Dermis microvascular lymphatic vessel endothelial cell (primary cell): ENCODE measurements around the gene TOMM70. TPM values are rescaled to one million over a fixed set of nuclear protein-coding genes. Genes with fewer than 3 reads are reported as not detected.
A peak's percentile ranks its signal among the peaks of the same experiment; 100 is the strongest.
"Not testable (repeated sequence)": the region's sequence is repeated elsewhere in the genome, so short reads cannot be mapped to it uniquely, and the experiment has no call there.

ENCODE experiments used
- DNase-seq, 2 donors: peaks; one replicate each; pipeline versions ENCODE4 v3.0.0 to v3.0.0-alpha.2; 2010; ENCODE audit warnings: low read depth in 2 of 2
- total RNA-seq: library from RNA; depleted of rRNA; stranded (reverse); fragments of >200 nt; gene quantifications from 2 replicates; pipeline ENCODE4 v1.2.1, GENCODE V29; 2014

Gene TOMM70
- total RNA-seq, 1 donor from 2014 or later = 28.2 TPM

- DNase-seq = no peak
Observed at GRCh38 chr3:100364421-100364820, 36.5 kb downstream of the TOMM70 start.

GRCh38 chr3:100361897-100362296 is 39.0 kb downstream of the TOMM70 start:
- no peak for DNase-seq

- no peak for DNase-seq
Observed at GRCh38 chr3:100360757-100361496, 40.0 kb downstream of the TOMM70 start.

DNA sequence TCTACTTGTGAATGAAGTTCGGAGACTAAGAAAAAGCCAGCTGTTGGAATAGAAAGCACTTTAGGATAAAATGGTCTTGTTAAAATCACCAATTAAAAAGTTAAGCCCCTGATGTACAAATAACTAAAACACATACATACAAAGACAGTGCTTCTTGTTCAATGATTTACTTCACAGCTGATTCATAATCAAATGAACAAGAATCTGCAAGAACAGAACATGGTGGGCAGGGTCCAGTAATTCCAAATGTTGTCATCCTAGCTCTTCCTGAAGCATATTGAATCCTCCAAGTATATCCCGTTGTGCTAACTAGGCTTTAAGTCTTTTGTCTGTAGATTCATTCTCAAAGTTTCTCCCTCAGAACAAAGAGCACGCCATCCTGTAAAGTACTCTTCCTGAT is 41.9 kb downstream of the TOMM70 start:
- DNase-seq = no peak

GRCh38 chr3:100358413-100358812 is 42.5 kb downstream of the TOMM70 start:
- DNase-seq = no peak

DNA sequence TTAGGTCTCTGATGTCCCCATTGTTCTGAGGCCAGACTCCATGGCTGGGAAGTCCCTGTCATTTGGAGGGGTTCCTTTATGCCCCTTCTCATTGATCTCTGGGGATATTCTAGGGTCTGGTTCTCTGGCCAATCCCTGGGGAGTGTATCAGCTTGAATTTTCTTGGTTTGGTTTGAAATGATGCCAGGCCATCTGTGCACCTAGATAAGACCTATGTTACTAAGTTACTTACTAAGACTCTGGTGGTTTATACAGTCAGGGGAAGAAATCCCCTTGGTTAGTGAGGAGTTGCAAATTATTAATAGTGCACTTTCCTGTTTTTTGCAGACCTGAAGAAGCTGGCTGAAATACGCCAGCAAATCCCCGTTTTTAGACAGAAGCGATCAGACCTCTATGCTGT is 46.0 kb downstream of the TOMM70 start:
- no peak for DNase-seq

DNA sequence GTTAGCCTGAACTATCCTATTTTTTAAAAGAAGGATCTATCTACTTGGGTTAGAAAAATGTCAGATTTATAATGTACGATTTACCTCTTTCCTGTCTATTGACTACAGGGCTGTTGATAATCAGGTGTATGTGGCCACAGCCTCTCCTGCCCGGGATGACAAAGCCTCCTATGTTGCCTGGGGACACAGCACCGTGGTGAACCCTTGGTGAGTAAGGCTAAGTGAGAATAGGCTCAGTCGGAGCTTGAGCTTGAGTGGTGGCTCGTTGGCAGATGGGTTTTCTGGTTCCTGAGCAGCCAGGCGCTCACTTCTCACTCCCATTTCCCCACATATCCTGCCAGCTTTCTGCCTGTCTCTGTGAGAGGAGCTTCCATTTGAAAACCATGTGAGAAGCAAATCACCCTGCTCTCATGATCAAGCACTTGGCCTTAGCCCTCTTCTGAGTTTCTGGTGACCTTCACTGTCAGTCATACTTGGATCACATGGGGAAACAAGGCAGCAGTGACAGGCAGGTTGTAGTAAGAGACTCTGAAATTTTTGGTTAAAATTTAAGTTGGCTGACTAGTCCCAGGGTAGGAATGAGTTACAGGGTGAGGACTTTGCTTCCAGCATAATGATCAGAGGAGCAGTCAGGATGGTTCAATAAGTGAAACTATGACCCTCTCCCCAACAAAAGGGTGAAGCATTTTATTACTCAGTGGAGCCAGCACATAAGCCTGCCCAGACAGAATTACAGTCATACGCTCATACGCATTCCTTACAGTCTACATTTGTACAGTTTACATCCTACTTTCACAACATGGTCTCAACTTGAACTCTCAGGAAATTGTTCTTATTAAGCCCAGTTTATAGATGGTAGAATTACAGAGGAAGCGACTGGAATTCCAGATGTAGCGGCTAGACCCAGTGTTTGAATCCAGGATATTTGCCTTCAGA is 48.3 kb downstream of the TOMM70 start:
- DNase-seq = peak in 1 of 2 donors; percentile 2

DNA sequence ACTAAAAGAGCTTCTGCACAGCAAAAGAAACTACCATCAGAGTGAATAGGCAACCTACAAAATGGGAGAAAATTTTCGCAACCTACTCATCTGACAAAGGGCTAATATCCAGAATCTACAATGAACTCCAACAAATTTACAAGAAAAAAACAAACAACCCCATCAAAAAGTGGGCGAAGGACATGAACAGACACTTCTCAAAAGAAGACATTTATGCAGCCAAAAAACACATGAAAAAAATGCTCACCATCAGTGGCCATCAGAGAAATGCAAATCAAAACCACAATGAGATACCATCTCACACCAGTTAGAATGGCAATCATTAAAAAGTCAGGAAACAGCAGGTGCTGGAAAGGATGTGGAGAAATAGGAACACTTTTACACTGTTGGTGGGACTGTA is 49.1 kb downstream of the TOMM70 start:
- not testable (repeated sequence) for DNase-seq

DNA sequence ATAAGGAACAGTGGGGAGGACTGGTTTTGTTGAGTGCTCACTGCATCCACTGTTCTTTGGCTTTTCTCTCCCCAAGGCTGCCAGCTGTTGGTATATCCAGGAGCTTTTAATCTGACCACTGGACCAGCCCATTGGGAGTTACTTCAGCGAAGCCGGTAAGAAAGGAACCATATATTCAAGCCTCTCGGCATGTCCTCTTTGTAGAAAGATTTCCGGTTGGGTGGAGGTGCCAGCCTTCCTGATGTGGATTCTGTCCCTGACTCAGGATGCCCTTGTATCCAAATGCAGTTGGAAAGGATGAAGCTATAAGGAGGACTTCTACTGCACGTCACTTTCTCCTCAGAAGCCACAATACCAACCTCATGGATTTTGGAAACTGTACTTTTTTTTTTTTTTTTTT is 52.2 kb downstream of the TOMM70 start:
- DNase-seq = no peak

GRCh38 chr3:100340527-100340926 is 60.4 kb downstream of the TOMM70 start:
- DNase-seq = no peak

- no peak for DNase-seq
Observed at GRCh38 chr3:100339786-100340185, 61.1 kb downstream of the TOMM70 start.

- no peak for DNase-seq
Observed at GRCh38 chr3:100338911-100339310, 62.0 kb downstream of the TOMM70 start.

GRCh38 chr3:100336229-100336628 is 64.7 kb downstream of the TOMM70 start:
- not testable (repeated sequence) for DNase-seq

DNA sequence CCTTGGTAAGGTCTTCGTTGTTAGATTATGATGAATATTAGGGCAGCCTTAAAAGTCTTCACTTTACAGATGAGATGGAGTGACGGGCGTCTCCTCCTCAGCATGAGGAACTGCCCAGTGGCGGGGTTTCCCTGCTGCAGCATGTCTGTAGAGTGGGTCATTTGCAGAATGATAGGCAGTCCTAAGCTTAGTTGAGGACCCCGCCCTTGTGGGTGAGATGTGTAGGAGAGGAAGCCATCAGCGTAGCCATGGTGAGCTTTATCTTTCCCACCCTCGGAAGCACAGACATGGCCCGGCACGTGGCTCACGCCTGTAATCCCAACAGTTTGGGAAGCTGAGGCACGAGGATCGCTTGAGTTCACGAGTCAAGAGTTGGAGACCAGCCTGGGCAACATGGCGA is 65.5 kb downstream of the TOMM70 start:
- no peak for DNase-seq

GRCh38 chr3:100334488-100335351 is 66.2 kb downstream of the TOMM70 start, which contains the start of gene NIT2:
Gene NIT2 (plus strand): TSS chr3:100334757. CDS start chr3:100334792, 35 bp downstream.
- peak; percentile 56 to 88 for DNase-seq

- DNase-seq = no peak
Observed at GRCh38 chr3:100333970-100334487, 66.9 kb downstream of the TOMM70 start.

- no peak for DNase-seq
Observed at GRCh38 chr3:100333051-100333450, 67.8 kb downstream of the TOMM70 start.

GRCh38 chr3:100331660-100332059 is 69.2 kb downstream of the TOMM70 start:
- no peak for DNase-seq

GRCh38 chr3:100330651-100331050 is 70.2 kb downstream of the TOMM70 start:
- DNase-seq = no peak

- no peak for DNase-seq
Observed at GRCh38 chr3:100329800-100330489, 70.9 kb downstream of the TOMM70 start.

- not testable (repeated sequence) for DNase-seq
Observed at GRCh38 chr3:100327377-100327776, 73.5 kb downstream of the TOMM70 start.
